NT2/D1 (cell line): ENCODE measurements around the gene RBMS1.

Source experiments
- DNase-seq: peaks from one replicate; pipeline ENCODE4 v3.0.0-alpha.2; 2011; ENCODE audit warnings: low read depth, low spot score
- H3K27me3 ChIP-seq: 2 replicates; pipeline ENCODE4 v1.6.0; 2011; ENCODE audit warnings: mild to moderate bottlenecking; ENCODE audit not compliant: insufficient read length, insufficient read depth
- H3K36me3 ChIP-seq: 2 replicates; pipeline ENCODE4 v1.6.1; 2011; ENCODE audit warnings: mild to moderate bottlenecking, low read length, mixed read lengths; ENCODE audit not compliant: insufficient read depth, insufficient read length
- H3K4me1 ChIP-seq: 2 replicates; pipeline ENCODE4 v1.5.1; 2011; ENCODE audit not compliant: insufficient read depth, insufficient read length
- H3K4me3 ChIP-seq: 2 replicates; pipeline ENCODE4 v1.5.1; 2011; ENCODE audit warnings: low read depth; ENCODE audit not compliant: insufficient read length
- H3K9ac ChIP-seq: 2 replicates; pipeline ENCODE4 v1.6.0; 2011; ENCODE audit warnings: low read depth; ENCODE audit not compliant: insufficient read length
- H3K9me3 ChIP-seq: 2 replicates; pipeline ENCODE4 v1.5.1; 2011; ENCODE audit warnings: mild to moderate bottlenecking, low read length; ENCODE audit not compliant: insufficient read depth
- SUZ12 ChIP-seq: IDR thresholded peaks from 2 replicates; pipeline ENCODE4 v1.6.1; 2011; ENCODE audit not compliant: insufficient read length, insufficient read depth; ENCODE audit errors: extremely low read depth
- YY1 ChIP-seq: IDR thresholded peaks from 2 replicates; pipeline ENCODE4 v1.6.1; 2011; ENCODE audit not compliant: insufficient read length, insufficient read depth
- ZNF274 ChIP-seq: IDR thresholded peaks from 2 replicates; pipeline ENCODE4 v1.6.1; 2011; ENCODE audit warnings: mild to moderate bottlenecking, low read depth, low read length

Gene RBMS1

DNA sequence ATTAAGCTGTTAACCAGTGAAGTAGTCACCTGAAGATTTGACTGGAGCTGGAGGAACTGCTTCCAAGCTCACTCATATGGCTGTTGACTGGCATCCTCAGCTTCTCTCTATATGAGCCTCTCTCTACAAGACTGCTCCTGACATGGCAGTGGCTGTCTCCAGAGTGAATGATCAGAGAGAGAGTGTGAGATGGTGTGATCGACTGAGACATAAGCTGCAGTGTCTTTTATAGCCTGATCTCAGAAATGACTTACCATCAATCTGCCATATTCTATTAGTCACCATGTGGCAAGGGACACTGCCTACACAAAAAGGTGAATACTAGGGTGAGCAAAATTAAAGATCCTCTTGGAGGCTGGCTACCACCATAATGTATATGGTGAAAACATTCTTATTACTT is 7.8 kb upstream of the RBMS1 start:
- Histone ChIP-seq H3K9ac (no peak overlapping the region), H3K4me3 (no peak overlapping the region), H3K27me3 (no peaks in the 10 kb centered on the region), H3K4me1 (no peaks in the 10 kb centered on the region), H3K36me3 (no peaks in the 10 kb centered on the region), H3K9me3 (no peaks in the 10 kb centered on the region)
- DNase-seq: no peak
- TF ChIP-seq YY1: no peak
- no peak for TF ChIP-seq ZNF274
- TF ChIP-seq SUZ12: no peak

DNA sequence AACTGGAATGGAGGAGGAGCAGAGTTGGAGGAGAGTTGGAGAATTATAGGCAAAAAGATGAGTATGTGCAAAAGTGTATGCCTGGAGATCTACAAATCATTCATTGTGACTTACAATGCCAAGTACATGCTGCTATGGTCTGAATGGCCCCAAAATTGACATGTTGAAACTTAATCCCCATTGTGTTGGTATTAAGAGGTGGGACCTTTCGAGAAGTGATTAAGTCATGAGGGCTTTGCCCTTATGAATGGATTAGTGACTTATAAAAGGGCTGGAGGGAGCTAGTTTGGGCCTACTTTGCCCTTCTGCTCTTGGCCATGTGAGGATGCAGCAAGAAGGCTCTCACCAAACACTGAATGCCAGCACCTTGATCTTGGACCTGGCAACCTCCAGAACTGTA is 6.3 kb upstream of the RBMS1 start:
- Histone ChIP-seq H3K4me3 (no peak overlapping the region), H3K27me3 (no peaks in the 10 kb centered on the region), H3K9ac (no peak overlapping the region), H3K36me3 (no peaks in the 10 kb centered on the region), H3K4me1 (no peaks in the 10 kb centered on the region), H3K9me3 (no peaks in the 10 kb centered on the region)
- no peak for TF ChIP-seq SUZ12
- TF ChIP-seq ZNF274: no peak
- no peak for TF ChIP-seq YY1
- no peak for DNase-seq

DNA sequence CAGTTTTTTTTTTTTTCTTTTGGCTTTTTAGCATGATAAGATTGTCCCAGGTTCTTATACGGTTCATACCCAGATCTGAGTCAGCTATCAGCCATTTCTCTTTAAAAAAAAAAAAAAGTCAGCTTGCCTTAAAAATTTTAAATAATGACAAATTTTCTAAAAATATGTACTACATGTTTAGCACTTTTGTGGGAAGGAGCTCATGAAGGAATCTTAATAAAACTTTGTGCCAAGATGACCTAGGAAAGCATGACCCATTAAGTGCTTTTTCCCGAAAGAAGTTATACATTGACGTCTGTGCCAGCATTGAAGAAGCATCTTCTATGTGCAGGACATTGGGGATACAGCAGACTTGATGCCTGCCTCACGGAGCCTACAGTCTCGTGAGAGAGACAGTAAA is 4.5 kb upstream of the RBMS1 start:
- H3K27me3 ChIP-seq: no peaks in the 10 kb centered on the region
- no peaks in the 10 kb centered on the region for H3K9me3 ChIP-seq
- no peak for DNase-seq
- H3K4me3 ChIP-seq: no peak overlapping the region
- no peaks in the 10 kb centered on the region for H3K36me3 ChIP-seq
- no peak for TF ChIP-seq ZNF274
- TF ChIP-seq SUZ12: no peak
- no peak for TF ChIP-seq YY1
- H3K4me1 ChIP-seq: no peaks in the 10 kb centered on the region
- no peak overlapping the region for H3K9ac ChIP-seq

DNA sequence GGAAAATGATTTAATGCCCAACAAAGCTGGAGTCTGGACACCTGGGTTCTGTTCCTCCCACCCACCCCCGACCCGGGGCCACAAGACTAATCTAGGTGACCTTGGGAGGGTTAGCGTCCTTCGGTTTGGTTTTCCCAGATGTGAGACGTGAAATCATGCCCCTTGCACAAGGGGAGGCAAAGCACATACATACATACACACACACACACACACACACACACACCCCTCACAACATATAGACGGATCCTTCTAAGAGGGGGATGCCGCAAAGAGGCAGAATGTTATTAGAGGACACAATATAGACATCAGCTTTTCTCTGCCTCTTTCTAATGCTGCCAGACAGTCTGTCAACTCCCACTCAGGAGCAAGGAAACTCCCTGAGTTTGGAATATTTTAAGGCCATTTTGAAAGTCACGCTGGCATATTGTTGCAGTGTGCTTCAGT is 616 bp upstream of the RBMS1 start:
- Histone ChIP-seq H3K36me3 (no peaks in the 10 kb centered on the region), H3K4me3 (peak overlapping the region; percentile 80), H3K9ac (peak overlapping the region; percentile 62), H3K4me1 (no peaks in the 10 kb centered on the region), H3K27me3 (no peaks in the 10 kb centered on the region), H3K9me3 (no peaks in the 10 kb centered on the region)
- no peak for DNase-seq
- no peak for TF ChIP-seq SUZ12
- no peak for TF ChIP-seq YY1
- TF ChIP-seq ZNF274: no peak

DNA sequence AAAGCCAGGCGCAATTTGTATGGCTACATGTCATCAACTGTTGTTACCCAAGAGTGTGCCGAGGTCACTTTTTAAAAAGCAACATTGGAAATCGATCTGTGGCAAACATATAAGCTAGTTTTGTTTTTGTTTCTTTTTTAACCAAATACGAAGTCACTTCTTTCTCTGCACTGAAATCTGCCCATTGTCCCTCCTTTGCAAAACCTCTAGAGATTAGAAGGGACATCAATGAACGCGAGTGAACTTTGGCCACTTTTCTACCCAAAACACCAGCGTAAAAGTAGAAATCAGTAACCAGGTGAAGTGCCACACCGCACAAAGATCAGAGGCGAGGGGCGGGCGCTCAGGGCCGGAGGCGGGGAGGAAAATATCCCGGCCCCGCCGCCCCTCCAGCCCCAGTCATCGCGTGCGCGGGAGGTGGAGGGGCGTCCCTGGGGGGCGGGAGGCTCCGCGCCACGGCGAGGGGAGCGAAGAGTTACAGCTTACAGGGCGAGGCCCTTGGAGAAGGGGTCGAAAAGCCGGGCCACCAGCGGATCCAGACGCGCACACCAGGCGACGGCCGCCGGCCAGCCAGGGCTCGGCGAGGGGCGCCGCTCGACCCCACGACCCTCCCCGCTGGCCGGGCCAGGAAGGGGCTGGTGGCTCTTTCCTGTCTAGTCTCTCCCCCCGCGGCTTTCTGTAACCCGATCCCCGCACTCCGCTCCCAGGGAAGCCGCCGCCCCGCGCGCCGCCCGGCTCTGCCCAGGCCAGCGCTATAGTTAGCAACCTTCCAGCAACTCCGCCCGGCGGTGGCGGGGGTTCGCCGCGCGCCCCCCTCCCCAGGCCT is 993 bp downstream of the RBMS1 start:
- no peaks in the 10 kb centered on the region for H3K36me3 ChIP-seq
- no peak for TF ChIP-seq SUZ12
- no peak for TF ChIP-seq YY1
- TF ChIP-seq ZNF274: no peak
- DNase-seq: peak; percentile 61
- peak overlapping the region; percentile 80 for H3K9ac ChIP-seq
- no peaks in the 10 kb centered on the region for H3K27me3 ChIP-seq
- H3K4me1 ChIP-seq: no peaks in the 10 kb centered on the region
- H3K9me3 ChIP-seq: no peaks in the 10 kb centered on the region
- peak overlapping the region; percentile 80 for H3K4me3 ChIP-seq

DNA sequence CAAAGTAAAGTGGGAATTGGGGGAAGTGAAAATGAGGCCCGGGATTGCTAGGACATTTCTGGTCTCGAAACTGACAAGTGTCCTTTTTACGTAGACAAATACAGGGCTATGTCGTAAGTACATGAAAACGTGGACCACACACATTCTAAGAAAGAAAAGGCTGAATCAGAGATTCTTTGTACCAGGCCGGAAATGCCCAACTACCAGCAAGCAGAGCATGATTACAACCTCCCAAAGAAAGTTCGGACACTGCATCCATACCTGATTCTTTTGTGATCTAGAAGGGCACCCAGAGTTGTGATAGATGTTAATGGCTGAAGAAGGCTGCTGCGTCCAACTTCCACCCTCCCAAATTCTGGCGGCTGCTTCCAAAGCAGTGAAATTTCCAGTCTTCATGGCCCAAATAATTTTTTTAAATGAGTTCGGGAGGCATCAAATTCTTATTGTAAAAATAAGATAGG is 1.7 kb downstream of the RBMS1 start:
- H3K4me3 ChIP-seq: peak overlapping the region; percentile 80
- no peak for DNase-seq
- H3K4me1 ChIP-seq: no peaks in the 10 kb centered on the region
- no peaks in the 10 kb centered on the region for H3K9me3 ChIP-seq
- no peaks in the 10 kb centered on the region for H3K27me3 ChIP-seq
- peak overlapping the region; percentile 80 for H3K9ac ChIP-seq
- TF ChIP-seq SUZ12 (no peak), YY1 (no peak), ZNF274 (no peak)
- H3K36me3 ChIP-seq: no peaks in the 10 kb centered on the region
